HL-60 (cell line): ENCODE data around the gene ABCC11.

Experiments
- CTCF ChIP-seq: IDR thresholded peaks from one replicate; pipeline ENCODE4 v1.5.1; 2011; ENCODE audit warnings: low read length, control low read depth, inconsistent platforms; ENCODE audit not compliant: insufficient read depth
- GABPA ChIP-seq: IDR thresholded peaks from 2 replicates; pipeline ENCODE4 v1.6.1; 2012; ENCODE audit warnings: low read depth
- POLR2AphosphoS5 ChIP-seq: IDR thresholded peaks from 2 replicates; pipeline ENCODE4 v1.6.1; 2012; ENCODE audit warnings: low read depth
- REST ChIP-seq: IDR thresholded peaks from 2 replicates; pipeline ENCODE4 v1.6.1; 2012; ENCODE audit warnings: low read depth; ENCODE audit not compliant: insufficient replicate concordance
- SPI1 ChIP-seq: IDR thresholded peaks from 2 replicates; pipeline ENCODE4 v1.6.1; 2012; ENCODE audit warnings: low read depth, mild to moderate bottlenecking, borderline replicate concordance

GRCh38 chr16:48150707-48151106 lies 96.6 kb downstream of the ABCC11 start:
- TF ChIP-seq CTCF (no peak), REST (no peak), GABPA (no peak), SPI1 (no peak), POLR2AphosphoS5 (no peak)
